HG03159 (cell line): ENCODE results near the gene ICAM5.
A peak's percentile ranks its signal among the peaks of the same experiment; 100 is the strongest.
"Not testable (repeated sequence)": the region's sequence is repeated elsewhere in the genome, so short reads cannot be mapped to it uniquely, and the experiment has no call there.

Experiments
- ATAC-seq: cut with Tn5 transposase; IDR thresholded peaks from one replicate; pipeline ENCODE4 v1.9.1; 2021; ENCODE audit warnings: mild to moderate bottlenecking, moderate library complexity; ENCODE audit not compliant: unreplicated experiment

ICAM5 gene

DNA sequence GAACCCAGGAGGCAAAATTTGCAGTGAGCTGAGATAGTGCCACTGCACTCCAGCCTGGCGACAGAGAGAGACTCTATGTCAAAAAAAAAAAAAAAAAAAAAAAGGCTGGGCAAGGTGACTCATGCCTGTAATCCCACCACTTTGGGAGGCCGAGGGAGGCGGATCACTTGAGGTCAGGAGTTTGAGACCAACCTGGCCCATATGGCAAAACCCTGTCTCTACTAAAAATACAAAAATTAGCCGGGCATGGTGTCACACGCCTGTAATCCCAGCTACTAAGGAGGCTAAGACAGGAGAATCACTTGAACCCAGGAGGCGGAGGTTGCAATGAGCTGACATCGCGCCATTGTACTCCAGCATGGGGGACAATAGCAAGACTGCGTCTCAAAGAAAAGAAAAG, 47.0 kb downstream of the ICAM5 start:
- not testable (repeated sequence) for ATAC-seq

DNA sequence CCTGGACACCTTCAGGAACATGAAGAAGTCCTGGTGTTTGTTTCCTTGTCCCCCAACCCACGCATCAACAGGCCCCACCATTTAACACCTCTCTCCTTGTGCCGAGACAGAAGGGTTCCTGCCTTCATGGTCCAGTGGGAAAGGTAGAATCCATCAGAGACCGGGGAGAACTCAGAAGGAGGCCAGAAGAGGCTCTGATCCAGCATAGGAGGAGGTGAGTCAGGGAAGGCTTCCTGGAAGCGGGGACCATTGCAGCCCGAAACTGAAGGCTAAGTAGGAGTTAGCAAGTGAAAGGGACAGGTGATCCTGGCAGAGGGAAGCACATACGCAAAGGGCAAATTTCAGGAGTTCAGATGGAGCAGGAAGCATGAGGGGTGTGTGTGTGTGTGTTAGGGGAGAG, 49.2 kb downstream of the ICAM5 start:
- ATAC-seq: no peak

DNA sequence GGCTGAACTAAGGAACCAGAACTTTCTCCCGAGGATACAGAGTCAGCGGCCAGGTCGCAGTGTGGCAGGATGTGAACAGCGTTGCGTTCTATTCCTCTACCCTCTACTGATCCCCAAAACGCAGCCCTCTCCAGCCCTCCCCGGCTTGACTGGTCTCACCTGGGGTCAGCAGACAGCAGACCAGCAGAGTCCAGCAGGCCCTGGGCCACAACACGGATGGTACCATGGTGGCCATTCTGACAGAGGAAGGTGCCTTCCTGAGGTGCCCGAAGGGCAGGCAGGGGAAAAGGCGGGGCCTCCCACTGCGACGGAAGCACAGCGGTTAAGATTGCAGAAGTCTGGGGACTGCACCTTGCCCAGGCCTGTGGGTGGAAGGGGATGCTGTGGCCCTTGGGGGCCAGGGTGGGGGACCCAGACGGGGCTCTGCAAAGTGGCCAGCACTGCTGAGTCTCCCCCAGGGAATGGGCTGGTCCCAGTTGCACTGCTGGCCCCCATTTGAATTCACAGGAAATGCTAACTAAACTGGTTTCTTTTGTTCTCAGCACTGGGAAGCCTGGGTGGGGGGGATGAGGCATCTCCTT, 49.7 kb downstream of the ICAM5 start, which contains the start of gene ICAM3:
TSS of gene ICAM3 (minus strand) at position 245 of the 581 bp plus-strand sequence. CDS start at position 235, 10 bp downstream.
- peak; percentile 79 for ATAC-seq

DNA sequence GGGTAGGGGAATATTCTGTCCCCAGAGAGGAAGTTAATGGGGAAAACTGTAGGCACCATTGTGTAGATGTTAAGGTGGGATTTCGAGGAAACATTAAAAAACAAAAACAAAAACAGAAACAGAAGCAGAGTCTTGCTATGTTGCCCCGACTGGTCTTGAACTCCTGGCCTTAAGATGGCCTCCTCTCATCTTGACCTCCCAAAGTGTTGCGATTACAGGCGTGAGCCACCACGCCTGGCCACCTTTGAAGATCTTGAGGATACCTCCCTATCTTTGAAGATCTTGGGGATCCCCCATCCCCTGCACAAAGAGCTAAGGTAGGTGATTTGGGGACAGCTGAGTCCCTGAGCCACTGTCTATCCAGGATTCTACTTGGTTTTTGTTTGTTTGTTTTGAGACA, 50.2 kb downstream of the ICAM5 start:
- no peak for ATAC-seq

DNA sequence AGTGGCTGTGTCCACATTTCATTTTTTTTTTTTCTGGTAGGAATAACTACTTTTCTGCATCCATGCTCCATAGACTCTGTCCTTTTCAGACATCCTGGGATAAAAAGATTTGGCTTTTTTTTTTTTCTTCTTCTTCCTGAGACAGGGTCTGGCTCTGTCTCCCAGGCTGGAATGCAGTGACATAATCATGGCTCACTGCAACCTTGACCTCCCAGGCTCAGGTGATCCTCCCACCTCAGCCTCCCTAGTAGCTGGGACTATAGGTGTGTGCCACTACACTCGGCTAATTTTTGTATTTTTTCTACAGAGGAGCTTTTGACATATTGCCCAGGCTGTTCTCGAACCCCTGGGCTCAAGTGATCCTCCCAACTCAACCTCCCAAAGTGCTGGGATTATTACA, 53.7 kb downstream of the ICAM5 start:
- no peak for ATAC-seq

DNA sequence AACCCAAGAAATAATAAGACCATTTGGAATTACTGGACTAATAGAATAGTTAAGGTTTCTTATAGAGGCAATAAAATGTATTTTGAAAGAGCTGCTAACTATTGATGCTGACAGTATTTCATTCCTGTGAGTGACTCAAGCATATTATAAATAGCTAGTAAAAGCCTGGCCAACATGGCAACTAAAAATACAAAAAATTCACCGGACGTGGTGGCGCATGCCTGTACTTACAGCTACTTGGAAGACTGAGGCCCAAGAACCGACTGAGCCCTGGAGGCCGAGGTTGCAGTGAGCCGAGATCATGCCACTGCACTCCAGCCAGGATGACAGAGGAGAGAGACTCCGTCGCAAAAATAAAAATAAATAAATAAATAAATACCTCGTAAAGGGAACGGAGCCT, 55.0 kb downstream of the ICAM5 start:
- no peak for ATAC-seq
